HepG2 (cell line): ENCODE measurements around the gene HDAC5. TPM values are rescaled to one million over a fixed set of nuclear protein-coding genes. Genes with fewer than 3 reads are reported as not detected.

Source experiments
- ATAC-seq: fragments of 200-7000 bp; cut with Tn5 transposase; 3 replicates; pipeline ENCODE4 v1.9.1; 2020; ENCODE audit warnings: mild to moderate bottlenecking, moderate library complexity
- BruUV-seq: library from RNA; stranded (reverse); fragments of 400-500 nt; replicated peaks from 2 replicates; lab custom pipeline; 2021; lab: Mats Ljungman, UMichigan
- CTCF ChIA-PET: fragments of 300-600 bp; formaldehyde crosslinking; extraction: SDS; loops from one replicate; lab custom pipeline; 2021; ENCODE audit warnings: low total read pairs, inconsistent platforms, low intra/inter-chr PET ratio; lab: Yijun Ruan, JAX
- POLR2A ChIA-PET: fragments of 350-600 bp; sonication (Branson Sonifier 250); formaldehyde crosslinking; loops from one replicate; lab custom pipeline; 2020; ENCODE audit warnings: antibody characterized with exemption, inconsistent platforms; lab: Yijun Ruan, JAX
- DNase-seq: peaks from one replicate; pipeline ENCODE4 v3.0.0-alpha.2; 2015; ENCODE audit warnings: low spot score
- FAIRE-seq: peaks from 3 replicates; lab custom pipeline; 2011; peaks lifted over from hg19 to GRCh38; lab: Jason Lieb, UNC
- H2AFZ ChIP-seq: one replicate; pipeline ENCODE4 v1.6.1; 2011; ENCODE audit warnings: low read length, inconsistent platforms
- H3K27ac ChIP-seq: fragments of 300-600 bp; 3 replicates; pipeline ENCODE4 v1.8.0; 2011; ENCODE audit warnings: mixed run types, mild to moderate bottlenecking, mixed read lengths, low read length, inconsistent platforms; ENCODE audit not compliant: insufficient read depth; ENCODE audit errors: extremely low read length
- H3K27me3 ChIP-seq, 2 experiments: fragments of 200-600 bp in 1 of 2; 2 replicates in 1 of 2; 3 replicates in 1 of 2; pipeline versions ENCODE4 v1.6.0 to v1.8.0; 2011; ENCODE audit warnings: low read length in 2 of 2, mild to moderate bottlenecking in 2 of 2, moderate library complexity in 2 of 2, inconsistent platforms in 1 of 2; ENCODE audit not compliant: insufficient read depth in 2 of 2, control insufficient read depth in 1 of 2
- H3K36me3 ChIP-seq, 2 experiments: fragments of 200-600 bp in 1 of 2; replicated peaks in 1 of 2; 2 replicates in 1 of 2; 3 replicates in 1 of 2; pipeline versions ENCODE4 v1.5.1 to v1.8.0; 2011; ENCODE audit warnings: low read length in 2 of 2, inconsistent platforms in 1 of 2; ENCODE audit not compliant: insufficient read depth in 2 of 2, control insufficient read depth in 1 of 2
- H3K4me1 ChIP-seq: 2 replicates; pipeline ENCODE4 v1.5.1; 2012; ENCODE audit warnings: low read length, inconsistent platforms; ENCODE audit not compliant: insufficient read depth
- H3K4me2 ChIP-seq: 2 replicates; pipeline ENCODE4 v1.6.0; 2011; ENCODE audit warnings: low read depth, low read length, inconsistent platforms
- H3K4me3 ChIP-seq, 3 experiments: fragments of 200-600 bp in 1 of 3; sonication (generic), shearing (Covaris generic) in 1 of 3; replicated peaks in 1 of 3; 2 replicates each; pipeline ENCODE4 v1.5.1; 2011 to 2016; ENCODE audit warnings: low read length in 3 of 3, inconsistent platforms in 2 of 3, low read depth in 2 of 3, mild to moderate bottlenecking in 2 of 3, control low read depth in 1 of 3, mixed read lengths in 1 of 3; ENCODE audit not compliant: insufficient read depth in 1 of 3
- H3K79me2 ChIP-seq: one replicate; pipeline ENCODE4 v1.6.1; 2011; ENCODE audit warnings: low read length, inconsistent platforms; ENCODE audit not compliant: insufficient read depth
- H3K9ac ChIP-seq: 2 replicates; pipeline ENCODE4 v1.6.0; 2011; ENCODE audit warnings: mild to moderate bottlenecking, low read depth, low read length, inconsistent platforms; ENCODE audit not compliant: insufficient read depth
- H3K9me3 ChIP-seq: 2 replicates; pipeline ENCODE4 v1.5.1; 2012; ENCODE audit warnings: mild to moderate bottlenecking, low read length
- H4K20me1 ChIP-seq: 2 replicates; pipeline ENCODE4 v1.6.0; 2011; ENCODE audit warnings: inconsistent platforms, mild to moderate bottlenecking, low read length, moderate library complexity; ENCODE audit not compliant: insufficient read depth
- CAMTA2 ChIP-seq: sonication (generic); formaldehyde crosslinking; IDR thresholded peaks from 2 replicates; pipeline ENCODE4 v1.4.0; 2020; ENCODE audit warnings: mild to moderate bottlenecking, missing genetic modification reagents, borderline replicate concordance
- CCDC6 ChIP-seq: sonication (generic); formaldehyde crosslinking; IDR thresholded peaks from 2 replicates; pipeline ENCODE4 v1.8.1; 2022; ENCODE audit warnings: mild to moderate bottlenecking, missing genetic modification reagents, moderate library complexity
- GFI1 ChIP-seq: sonication (generic); formaldehyde crosslinking; IDR thresholded peaks from 2 replicates; pipeline ENCODE4 v1.5.0; 2020; ENCODE audit warnings: missing genetic modification reagents, mild to moderate bottlenecking, borderline replicate concordance
- KLF12 ChIP-seq: sonication (generic); formaldehyde crosslinking; IDR thresholded peaks from 2 replicates; pipeline ENCODE4 v1.4.0; 2020; ENCODE audit warnings: missing genetic modification reagents, borderline replicate concordance
- NFE2L1 ChIP-seq: sonication (generic); formaldehyde crosslinking; IDR thresholded peaks from 2 replicates; pipeline ENCODE4 v1.4.0; 2020; ENCODE audit warnings: missing genetic modification reagents, mild to moderate bottlenecking, borderline replicate concordance
- ZNF598 ChIP-seq: sonication (generic); formaldehyde crosslinking; IDR thresholded peaks from 2 replicates; pipeline ENCODE4 v1.5.1; 2020; ENCODE audit warnings: mild to moderate bottlenecking, missing genetic modification reagents, borderline replicate concordance
- ZNF749 ChIP-seq: sonication (generic); formaldehyde crosslinking; IDR thresholded peaks from 2 replicates; pipeline ENCODE4 v1.8.0; 2022; ENCODE audit warnings: mild to moderate bottlenecking, missing genetic modification reagents, moderate library complexity, borderline replicate concordance
- ZNF766 ChIP-seq: sonication (generic); formaldehyde crosslinking; IDR thresholded peaks from 2 replicates; pipeline ENCODE4 v1.5.0; 2020; ENCODE audit warnings: missing genetic modification reagents, borderline replicate concordance
- ZNF775 ChIP-seq: sonication (generic); formaldehyde crosslinking; IDR thresholded peaks from 2 replicates; pipeline ENCODE4 v1.4.0; 2020; ENCODE audit warnings: missing genetic modification reagents, mild to moderate bottlenecking, moderate library complexity, borderline replicate concordance
- WGBS: methylation state at CpG from one replicate; pipeline ENCODE4 v1.1.6; 2017; ENCODE audit warnings: low lambda C conversion rate; 5-methylcytosine and 5-hydroxymethylcytosine counted together
- in situ Hi-C: cut with HindIII; loops from 2 replicates; pipeline ENCODE4 v1.10.0; 2017; ENCODE audit warnings: low pct_unique_long_range_greater_than_20kb; ENCODE audit not compliant: extremely low pct_ligation_motif_present
- intact Hi-C: fragments of 100-400 bp; cut with micrococcal nuclease; formaldehyde crosslinking; loops from one replicate; pipeline ENCODE4 v1.10.0; 2022; ENCODE audit not compliant: unreplicated experiment
- polyA plus RNA-seq, 8 experiments: library from polyadenylated mRNA; depleted of rRNA in 3 of 8; stranded (reverse) in 7 of 8; unstranded in 1 of 8; fragments of >200 nt; fragmentation: Illumina TruSeq in 4 of 8; extraction: Trizol in 4 of 8; gene quantifications; 2 replicates each; pipeline versions ENCODE4 v1.2.1 to v1.2.3, GENCODE V29; 2011 to 2016; ENCODE audit warnings: low read depth in 4 of 8, missing spikeins in 1 of 8, mixed read lengths in 1 of 8; ENCODE audit not compliant: insufficient read depth in 1 of 8
- total RNA-seq, 5 experiments: library from RNA; depleted of rRNA; stranded (reverse); fragments of >200 nt; fragmentation: Illumina TruSeq; extraction: Trizol; gene quantifications; 2 replicates each; pipeline ENCODE4 v1.2.3, GENCODE V29; 2016; ENCODE audit warnings: low read depth in 1 of 5
- TF ChIP-seq, protein P1 (sequence below): IDR thresholded peaks from 2 replicates; pipeline ENCODE4 v1.6.1; 2016; ENCODE audit warnings: mild to moderate bottlenecking
- TF ChIP-seq, protein P2 (sequence below): sonication (generic); formaldehyde crosslinking; IDR thresholded peaks from 2 replicates; pipeline ENCODE4 v1.5.0; 2020; ENCODE audit warnings: missing genetic modification reagents, mild to moderate bottlenecking, borderline replicate concordance
- TF ChIP-seq, protein P3 (sequence below): sonication (generic); formaldehyde crosslinking; IDR thresholded peaks from 2 replicates; pipeline ENCODE4 v1.4.0; 2020; ENCODE audit warnings: missing genetic modification reagents

The HDAC5 gene
- total and polyA plus RNA-seq, 2 of the 13 experiments (the other 11 are each of a cell fraction or from before 2014, with no cell fraction given): 46.4 to 85.4 TPM

DNA sequence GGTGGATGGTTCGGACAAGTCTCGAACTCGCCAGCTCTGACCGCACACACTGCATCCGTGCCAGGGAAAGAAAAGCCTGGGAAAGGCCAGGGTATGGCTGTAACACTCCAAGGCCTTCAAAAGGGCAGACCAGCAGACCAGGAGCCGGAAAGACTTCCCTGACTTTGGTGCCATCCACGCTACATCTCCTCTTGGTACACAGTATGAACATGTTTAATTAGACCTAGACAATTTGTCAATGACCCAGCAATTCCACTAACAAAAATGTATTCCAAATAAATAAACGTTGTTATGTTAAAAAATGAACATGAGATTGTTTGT lies 637 bp upstream of the HDAC5 start (continued):
- TF ChIP-seq, protein P1, sequence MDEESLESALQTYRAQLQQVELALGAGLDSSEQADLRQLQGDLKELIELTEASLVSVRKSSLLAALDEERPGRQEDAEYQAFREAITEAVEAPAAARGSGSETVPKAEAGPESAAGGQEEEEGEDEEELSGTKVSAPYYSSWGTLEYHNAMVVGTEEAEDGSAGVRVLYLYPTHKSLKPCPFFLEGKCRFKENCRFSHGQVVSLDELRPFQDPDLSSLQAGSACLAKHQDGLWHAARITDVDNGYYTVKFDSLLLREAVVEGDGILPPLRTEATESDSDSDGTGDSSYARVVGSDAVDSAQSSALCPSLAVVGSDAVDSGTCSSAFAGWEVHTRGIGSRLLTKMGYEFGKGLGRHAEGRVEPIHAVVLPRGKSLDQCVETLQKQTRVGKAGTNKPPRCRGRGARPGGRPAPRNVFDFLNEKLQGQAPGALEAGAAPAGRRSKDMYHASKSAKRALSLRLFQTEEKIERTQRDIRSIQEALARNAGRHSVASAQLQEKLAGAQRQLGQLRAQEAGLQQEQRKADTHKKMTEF (CRISPR knock-in tag): peak; percentile 30
- no peak for TF ChIP-seq NFE2L1
- no peak for TF ChIP-seq ZNF766 (CRISPR knock-in tag)

DNA sequence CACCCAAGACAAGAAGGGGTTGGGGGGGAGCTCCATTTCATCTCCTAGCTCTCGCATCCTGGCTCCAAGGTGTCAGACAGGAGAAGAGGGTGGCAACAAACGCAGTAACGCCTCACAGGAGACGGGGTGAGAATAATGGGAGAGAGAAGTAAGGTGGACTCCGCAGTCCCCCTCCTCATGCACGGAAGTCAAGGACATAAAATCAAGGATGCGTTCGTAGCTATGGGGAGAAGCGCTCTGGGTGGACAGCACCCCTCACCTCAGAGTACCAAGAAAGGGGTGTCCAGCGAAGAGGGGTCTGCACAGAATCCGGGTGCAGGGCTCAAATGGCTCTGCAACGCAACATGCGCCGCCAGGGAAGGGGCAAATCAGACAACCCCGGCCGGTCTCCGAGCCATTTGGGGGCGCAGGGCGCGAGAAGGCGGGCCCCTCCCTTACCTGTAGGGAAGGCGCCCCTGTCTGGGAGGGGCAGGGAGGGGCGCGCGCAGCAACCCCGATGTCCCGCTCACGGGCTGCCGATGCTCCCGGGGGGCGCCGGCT lies 555 bp downstream of the HDAC5 start:
- H3K27ac ChIP-seq: no peak overlapping the region
- no peak for ATAC-seq
- TF ChIP-seq KLF12 (CRISPR knock-in tag) (no peak), CCDC6 (CRISPR knock-in tag) (0 out of 2 replicates have a peak, but pooled peaks have one; percentile 72), GFI1 (0 out of 2 replicates have a peak, but pooled peaks have one; percentile 49), ZNF598 (CRISPR knock-in tag) (peak; percentile 65; the same call in 1 of the 2 replicates), ZNF775 (CRISPR knock-in tag) (0 out of 2 replicates have a peak, but pooled peaks have one; percentile 42), ZNF749 (CRISPR knock-in tag) (0 out of 2 replicates have a peak, but pooled peaks have one; percentile 30), CAMTA2 (CRISPR knock-in tag) (0 out of 2 replicates have a peak, but pooled peaks have one; percentile 38)
- TF ChIP-seq, protein P2, sequence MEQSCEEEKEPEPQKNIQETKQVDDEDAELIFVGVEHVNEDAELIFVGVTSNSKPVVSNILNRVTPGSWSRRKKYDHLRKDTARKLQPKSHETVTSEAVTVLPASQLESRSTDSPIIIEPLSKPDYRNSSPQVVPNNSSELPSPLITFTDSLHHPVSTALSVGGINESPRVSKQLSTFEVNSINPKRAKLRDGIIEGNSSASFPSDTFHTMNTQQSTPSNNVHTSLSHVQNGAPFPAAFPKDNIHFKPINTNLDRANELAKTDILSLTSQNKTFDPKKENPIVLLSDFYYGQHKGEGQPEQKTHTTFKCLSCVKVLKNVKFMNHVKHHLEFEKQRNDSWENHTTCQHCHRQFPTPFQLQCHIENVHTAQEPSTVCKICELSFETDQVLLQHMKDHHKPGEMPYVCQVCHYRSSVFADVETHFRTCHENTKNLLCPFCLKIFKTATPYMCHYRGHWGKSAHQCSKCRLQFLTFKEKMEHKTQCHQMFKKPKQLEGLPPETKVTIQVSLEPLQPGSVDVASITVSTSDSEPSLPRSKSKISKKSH (CRISPR knock-in tag): peak; percentile 52; the same call in 1 of the 2 replicates
- TF ChIP-seq, protein P3, sequence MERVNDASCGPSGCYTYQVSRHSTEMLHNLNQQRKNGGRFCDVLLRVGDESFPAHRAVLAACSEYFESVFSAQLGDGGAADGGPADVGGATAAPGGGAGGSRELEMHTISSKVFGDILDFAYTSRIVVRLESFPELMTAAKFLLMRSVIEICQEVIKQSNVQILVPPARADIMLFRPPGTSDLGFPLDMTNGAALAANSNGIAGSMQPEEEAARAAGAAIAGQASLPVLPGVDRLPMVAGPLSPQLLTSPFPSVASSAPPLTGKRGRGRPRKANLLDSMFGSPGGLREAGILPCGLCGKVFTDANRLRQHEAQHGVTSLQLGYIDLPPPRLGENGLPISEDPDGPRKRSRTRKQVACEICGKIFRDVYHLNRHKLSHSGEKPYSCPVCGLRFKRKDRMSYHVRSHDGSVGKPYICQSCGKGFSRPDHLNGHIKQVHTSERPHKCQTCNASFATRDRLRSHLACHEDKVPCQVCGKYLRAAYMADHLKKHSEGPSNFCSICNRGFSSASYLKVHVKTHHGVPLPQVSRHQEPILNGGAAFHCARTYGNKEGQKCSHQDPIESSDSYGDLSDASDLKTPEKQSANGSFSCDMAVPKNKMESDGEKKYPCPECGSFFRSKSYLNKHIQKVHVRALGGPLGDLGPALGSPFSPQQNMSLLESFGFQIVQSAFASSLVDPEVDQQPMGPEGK: peak; percentile 28; the same call in 1 of the 2 replicates

More for the DNA sequence above, 555 bp downstream of the HDAC5 start:
- 14% methylated on average over 17 of the region's 32 CpGs for WGBS
- no peak overlapping the region for H2AFZ ChIP-seq
- H3K79me2 ChIP-seq: peaks cover 3% of the 10 kb centered on the region
- H3K4me2 ChIP-seq: peak overlapping the region; percentile 88
- H3K4me1 ChIP-seq: peaks cover 46% of the 10 kb centered on the region
- in situ Hi-C loops (loop anchor here (5.0 kb wide), 1 partner anchor 41 kb away; no protein-coding TSS in a partner anchor), intact Hi-C loops (loop anchor here (1.0 to 5.0 kb wide), 2 partner anchors 18 to 44 kb away; partner anchors contain the start of gene HROB)
- ChIA-PET POLR2A (interaction anchor here (0.5 to 4.1 kb wide), 23 partner anchors 7 to 223 kb away, joined by 3 to 83 read pairs (median 8); partner anchors contain the start of genes ATXN7L3, G6PC3, TMEM101 and TMUB2), CTCF (interaction anchor here (1.1 to 2.5 kb wide), 5 partner anchors 8 to 39 kb away, joined by 3 to 21 read pairs (median 4); partner anchors contain the start of gene HROB)
- peaks cover 2 to 11% of the 10 kb centered on the region in 2 experiments; a peak in 2 of 5 replicates for H3K27me3 ChIP-seq
- FAIRE-seq (no peak), DNase-seq (no peak)
- no peaks in the 10 kb centered on the region for H3K36me3 ChIP-seq
- H3K9me3 ChIP-seq: no peaks in the 10 kb centered on the region
- H3K9ac ChIP-seq: peak overlapping the region; percentile 87
- BruUV-seq: no TSS peak
- peak overlapping the region; percentile 77 to 97 (median 80) for H3K4me3 ChIP-seq
- peaks cover 32% of the 10 kb centered on the region; the same call in 1 of the 2 replicates for H4K20me1 ChIP-seq
